GM18861 (cell line): ENCODE results near the gene NKD1.

Source experiments
- ATAC-seq: cut with Tn5 transposase; IDR thresholded peaks from one replicate; pipeline ENCODE4 v1.9.1; 2021; ENCODE audit not compliant: unreplicated experiment

NKD1 gene

DNA sequence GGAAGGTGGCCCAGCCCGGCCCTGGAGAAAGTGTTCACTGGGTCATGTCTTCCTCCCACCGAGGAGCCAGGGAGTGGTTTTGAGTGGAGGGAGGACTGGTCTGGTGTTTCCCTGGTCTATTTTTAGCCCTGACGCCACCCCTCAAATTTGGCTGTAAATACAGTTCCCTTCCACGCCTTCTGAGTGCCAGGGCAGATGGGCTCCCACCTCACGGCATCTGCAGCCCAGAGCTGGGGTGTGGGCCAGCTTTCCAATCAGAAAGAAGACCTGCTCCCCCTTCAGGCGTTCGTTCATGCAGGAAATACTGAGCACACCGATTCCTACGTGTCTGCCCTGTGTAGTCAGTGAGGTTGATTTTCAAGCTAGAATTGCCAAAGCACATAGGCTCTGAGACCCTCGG is 79.2 kb downstream of the NKD1 start:
- no peak for ATAC-seq

DNA sequence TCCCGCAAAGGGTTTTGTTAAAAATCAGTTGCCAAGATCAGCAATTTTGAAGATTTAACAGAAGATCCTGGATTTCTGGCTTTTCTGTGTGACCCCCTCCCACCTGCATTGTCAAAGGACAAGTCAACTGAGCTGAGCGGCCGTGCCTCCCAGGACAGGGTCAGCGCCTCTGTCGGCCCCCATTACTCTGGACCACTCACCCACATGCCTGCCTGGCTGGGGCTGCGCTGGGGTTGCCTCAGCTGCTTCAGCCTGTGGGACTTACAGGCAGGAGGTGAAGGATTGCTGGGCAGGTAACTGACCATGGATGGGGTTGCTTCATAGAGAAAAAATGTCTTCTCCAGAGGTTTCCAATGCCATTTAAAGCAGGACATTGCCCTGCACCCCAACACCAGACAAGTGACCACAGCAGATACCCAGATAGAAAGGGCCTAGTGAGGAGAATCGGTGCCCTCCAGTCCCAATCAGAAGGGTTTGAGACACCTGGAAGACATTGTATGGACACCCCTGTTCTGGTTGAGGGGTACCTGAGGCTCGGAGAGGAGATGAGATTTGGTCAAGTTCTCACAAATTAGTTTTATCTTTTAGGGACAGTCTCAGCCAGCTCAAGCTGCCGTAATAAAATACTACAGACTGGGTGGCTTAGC is 80.1 kb downstream of the NKD1 start:
- no peak for ATAC-seq

DNA sequence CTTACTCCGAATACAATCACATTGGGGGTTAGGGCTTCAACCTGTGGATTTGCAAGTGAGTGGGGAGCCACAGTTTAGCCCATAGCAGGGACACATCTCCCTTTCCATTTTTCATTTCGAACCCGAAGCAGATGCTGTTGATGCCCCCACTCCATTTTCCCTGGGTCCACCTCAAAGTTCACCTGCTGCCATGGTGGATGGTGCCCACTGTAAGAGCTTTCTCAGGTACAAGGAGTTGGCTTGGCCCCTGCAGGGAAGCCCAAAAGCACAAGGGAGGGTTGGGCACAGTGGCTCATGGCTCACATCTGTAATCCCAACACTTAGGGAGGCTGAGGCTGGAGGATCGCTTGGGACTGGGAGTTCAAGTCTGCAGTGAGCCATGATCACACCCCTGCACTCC is 81.1 kb downstream of the NKD1 start:
- no peak for ATAC-seq

DNA sequence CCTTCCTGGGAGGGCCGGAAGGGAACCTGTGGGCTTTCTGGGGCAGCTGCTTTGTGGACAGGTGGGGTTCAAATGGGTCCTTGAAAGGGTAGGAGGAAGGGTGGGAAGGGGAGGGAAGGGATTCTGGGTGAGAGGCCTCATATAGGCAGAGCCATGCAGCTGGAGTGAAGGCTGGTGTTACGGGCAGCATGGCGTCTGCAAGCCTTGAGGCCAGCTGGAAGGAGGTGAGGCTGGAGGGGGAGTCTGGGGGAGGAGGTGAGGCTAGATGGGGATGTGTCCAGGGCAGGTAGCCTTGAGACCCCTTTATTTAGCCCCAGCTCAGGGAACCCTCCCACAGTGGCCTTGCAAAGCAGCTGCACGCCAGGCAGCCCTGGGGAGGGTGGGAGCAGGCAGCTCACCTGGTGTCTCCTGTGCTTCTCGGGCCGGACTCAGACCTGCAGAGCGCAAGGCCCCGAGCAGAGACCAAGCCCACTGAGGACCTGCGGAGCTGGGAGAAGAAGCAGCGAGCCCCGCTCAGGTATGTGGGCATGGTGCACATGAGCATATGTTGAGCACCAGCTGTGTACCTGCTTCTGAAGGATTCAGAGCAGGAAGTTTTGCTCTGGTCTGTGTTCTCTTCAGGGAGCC is 82.3 kb downstream of the NKD1 start:
- no peak for ATAC-seq

- ATAC-seq: no peak
Measured at GRCh38 chr16:50631249-50631984, 83.2 kb downstream of the NKD1 start.

DNA sequence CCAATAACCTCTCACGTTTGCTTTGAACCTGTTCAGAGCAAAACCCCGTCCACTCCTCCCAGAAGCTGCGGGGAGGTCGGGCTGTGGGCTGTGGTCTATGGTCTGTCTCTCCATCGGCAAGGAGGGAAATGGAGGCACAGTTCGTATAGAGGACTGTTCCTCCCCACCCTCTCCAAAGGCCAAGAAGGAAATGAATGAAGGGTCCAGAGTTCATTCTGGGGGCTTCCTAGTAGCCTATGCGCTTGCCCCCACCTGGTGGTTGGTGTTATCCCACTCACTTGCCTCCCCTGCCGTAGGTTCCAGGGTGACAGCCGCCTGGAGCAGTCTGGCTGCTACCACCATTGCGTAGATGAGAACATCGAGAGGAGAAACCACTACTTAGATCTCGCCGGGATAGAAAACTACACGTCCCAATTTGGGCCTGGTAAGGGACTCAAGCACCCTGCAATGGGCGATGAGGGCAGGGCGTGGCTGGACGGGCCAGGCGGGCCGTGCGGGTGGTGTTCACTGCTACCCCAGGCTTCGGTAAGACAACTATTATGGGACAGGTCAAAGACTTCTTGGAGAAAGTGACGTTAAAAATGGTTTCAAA is 83.9 kb downstream of the NKD1 start:
- ATAC-seq: no peak

GRCh38 chr16:50632927-50633800 is 85.0 kb downstream of the NKD1 start:
- no peak for ATAC-seq

DNA sequence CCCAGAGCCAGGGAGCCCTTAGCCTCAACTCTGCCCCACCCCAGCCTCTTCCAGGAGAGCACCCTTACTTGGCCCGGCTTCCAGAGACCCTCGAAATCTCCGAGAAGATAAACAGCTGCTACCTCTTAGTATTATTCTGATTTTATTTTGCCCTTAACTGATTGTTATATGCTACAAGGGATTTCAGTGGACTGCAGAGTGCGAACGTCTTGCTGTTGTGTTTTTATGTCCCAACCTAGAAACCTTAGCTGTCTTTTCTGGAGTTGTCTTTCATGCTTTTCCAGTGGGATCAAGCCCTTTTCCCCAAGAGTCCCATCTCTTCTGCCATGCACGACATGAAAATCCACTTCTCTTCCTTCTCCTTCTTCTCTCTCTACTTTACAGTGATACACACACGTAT is 85.9 kb downstream of the NKD1 start:
- no peak for ATAC-seq

GRCh38 chr16:50634947-50635346 is 86.8 kb downstream of the NKD1 start:
- ATAC-seq: no peak

GRCh38 chr16:50635505-50636392 is 87.6 kb downstream of the NKD1 start:
- no peak for ATAC-seq

- no peak for ATAC-seq
Measured at GRCh38 chr16:50636753-50637374, 88.7 kb downstream of the NKD1 start.

DNA sequence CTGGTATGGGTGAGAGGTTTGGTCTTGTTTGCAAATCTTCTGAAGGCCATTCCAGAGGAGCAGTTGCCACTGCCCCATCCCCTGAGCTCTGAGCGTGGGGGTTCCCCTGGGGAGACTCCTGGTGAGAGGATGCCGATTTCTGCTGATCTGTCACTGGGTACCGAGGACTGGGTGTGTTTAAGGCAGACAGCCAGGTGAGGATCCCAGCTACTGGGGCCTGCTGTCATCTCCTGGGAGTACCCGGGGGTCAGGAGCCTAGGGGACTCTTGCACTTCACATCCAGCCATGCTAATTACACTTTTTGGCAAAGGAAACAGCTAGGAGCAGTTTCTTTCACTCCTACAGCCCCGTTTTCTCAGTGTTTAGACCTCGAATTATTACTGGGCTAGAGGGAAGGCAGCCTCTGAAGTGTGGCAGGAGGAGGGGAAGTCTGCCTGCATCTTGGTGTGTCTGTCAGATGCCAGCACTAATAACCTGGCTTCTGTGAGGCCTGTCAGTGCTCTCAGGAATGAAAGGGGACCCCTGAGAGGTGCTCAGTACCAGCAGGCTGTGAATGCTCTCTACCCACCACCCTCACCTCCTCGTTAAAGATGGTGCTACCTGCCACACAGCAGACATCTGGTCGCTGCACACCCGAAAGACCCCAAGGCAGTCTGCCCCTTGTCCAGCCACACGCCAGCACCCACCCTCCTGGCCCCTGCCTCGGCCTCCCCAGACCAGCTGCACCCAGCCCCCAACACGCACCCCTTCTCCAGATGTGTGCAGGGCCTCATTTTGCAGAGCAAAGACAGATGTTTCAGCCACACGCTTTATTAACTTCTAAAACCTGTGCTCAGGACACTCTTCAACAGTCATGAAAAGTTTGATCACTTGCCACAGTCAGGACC is 89.8 kb downstream of the NKD1 start:
- no peak for ATAC-seq

GRCh38 chr16:50638816-50639670 is 90.8 kb downstream of the NKD1 start:
- ATAC-seq: no peak

DNA sequence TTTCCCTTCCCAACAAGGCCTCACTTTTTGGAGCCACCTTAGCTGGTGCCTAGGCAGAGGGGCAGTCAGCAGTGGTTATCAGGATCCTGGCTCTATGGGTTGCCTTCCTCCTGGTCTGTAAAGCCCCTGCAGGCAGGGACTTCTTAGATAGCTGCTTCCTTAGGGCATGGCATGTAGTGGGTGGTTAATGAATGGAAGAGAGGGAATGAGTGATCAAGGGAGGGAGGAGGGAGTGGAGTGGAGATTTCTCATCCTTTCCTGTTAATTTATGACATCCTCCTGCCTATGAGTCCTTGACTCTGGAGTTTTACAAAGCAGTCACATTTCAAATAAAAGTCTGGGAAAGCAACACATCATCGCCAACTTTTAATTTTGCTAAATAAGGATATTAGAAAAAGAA is 92.2 kb downstream of the NKD1 start:
- no peak for ATAC-seq

GRCh38 chr16:50640919-50641817 is 93.0 kb downstream of the NKD1 start:
- ATAC-seq: no peak

GRCh38 chr16:50641818-50642187 is 93.6 kb downstream of the NKD1 start:
- ATAC-seq: no peak

- no peak for ATAC-seq
Measured at GRCh38 chr16:50642349-50642748, 94.2 kb downstream of the NKD1 start.
